Stomach (tissue), 9 donors: Measurements from ENCODE around the gene ZNF80. TPM values are rescaled to one million over a fixed set of nuclear protein-coding genes. Genes with fewer than 3 reads are reported as not detected.

Source experiments
- DNase-seq, 2 donors: peaks; one replicate each; pipeline versions ENCODE4 v3.0.0 to v3.0.0-alpha.2; 2013 to 2019
- H3K27ac ChIP-seq, 5 donors: fragments of 200-600 bp in 4 of 5; sonication (generic) in 4 of 5; one replicate each; pipeline ENCODE4 v1.5.1; 2013 to 2019; ENCODE audit warnings: mild to moderate bottlenecking in 1 of 5, moderate library complexity in 1 of 5
- H3K27me3 ChIP-seq, 3 donors: fragments of 200-600 bp; sonication (generic); one replicate each; pipeline ENCODE4 v1.5.1; 2017 to 2019; ENCODE audit warnings: mixed run types in 1 of 3
- H3K36me3 ChIP-seq, 4 donors: fragments of 200-600 bp; sonication (generic); 1 replicate in 3 of 4; 2 replicates in 1 of 4; pipeline ENCODE4 v1.5.1; 2016 to 2019
- H3K4me1 ChIP-seq, 4 donors: fragments of 200-600 bp; sonication (generic); one replicate each; pipeline ENCODE4 v1.5.1; 2016 to 2019
- H3K4me3 ChIP-seq, 4 donors: fragments of 200-600 bp; sonication (generic) in 3 of 4; one replicate each; pipeline ENCODE4 v1.5.1; 2016 to 2019; ENCODE audit warnings: mild to moderate bottlenecking in 1 of 4
- H3K9me3 ChIP-seq, 4 donors: fragments of 200-600 bp; sonication (generic); one replicate each; pipeline ENCODE4 v1.5.1; 2016 to 2019
- EP300 ChIP-seq: sonication (generic); formaldehyde crosslinking; IDR thresholded peaks from one replicate; pipeline ENCODE4 v1.6.1; 2017; ENCODE audit warnings: antibody characterized with exemption
- POLR2A ChIP-seq, 4 donors: fragments of 450-650 bp; IDR thresholded peaks; one replicate each; pipeline ENCODE4 v1.6.1; 2016; ENCODE audit warnings: antibody characterized with exemption in 4 of 4, control low read depth in 2 of 4, mild to moderate bottlenecking in 1 of 4, moderate library complexity in 1 of 4
- POLR2AphosphoS5 ChIP-seq, 3 donors: sonication (generic); formaldehyde crosslinking; IDR thresholded peaks; one replicate each; pipeline ENCODE4 v1.6.1; 2016; ENCODE audit warnings: antibody characterized with exemption in 3 of 3
- WGBS, 5 donors: extraction: QIAGEN DNeasy Blood & Tissue Kit in 3 of 5; methylation state at CpG; one replicate each; pipeline versions ENCODE4 v1.1.5 to v1.1.7; 2013 to 2018; 5-methylcytosine and 5-hydroxymethylcytosine counted together
- intact Hi-C: fragments of 100-400 bp; cut with DNase I; formaldehyde crosslinking; loops from one replicate; pipeline ENCODE4 v1.15.1; 2023; ENCODE audit warnings: low total_unique reads
- polyA plus RNA-seq, 3 donors: library from polyadenylated mRNA; stranded (reverse); fragments of 200-250 nt; gene quantifications; one replicate each; pipeline ENCODE4 v1.2.3, GENCODE V29; 2013
- total RNA-seq, 5 donors: library from RNA; depleted of rRNA; stranded (reverse); fragments of >200 nt; gene quantifications; one replicate each; pipeline versions ENCODE4 v1.1.0 to v1.2.3, GENCODE V29; 2014 to 2016
- TF ChIP-seq, protein P1 (sequence below), 7 experiments: fragments of 450-650 bp in 4 of 7; fragments of 200-600 bp in 3 of 7; sonication (generic) in 3 of 7; IDR thresholded peaks; one replicate each; pipeline ENCODE4 v1.5.1; 2016 to 2019; ENCODE audit warnings: antibody characterized with exemption in 7 of 7, control low read depth in 2 of 7, mild to moderate bottlenecking in 1 of 7
- donor health status: healthy with polysubstance abuse.
- donor health status: Bipolar disorder and iron deficiency.
- donor health status: healthy.

Gene ZNF80
- total and polyA plus RNA-seq, 8 donors, result 0.92 TPM; not detected in 7

DNA sequence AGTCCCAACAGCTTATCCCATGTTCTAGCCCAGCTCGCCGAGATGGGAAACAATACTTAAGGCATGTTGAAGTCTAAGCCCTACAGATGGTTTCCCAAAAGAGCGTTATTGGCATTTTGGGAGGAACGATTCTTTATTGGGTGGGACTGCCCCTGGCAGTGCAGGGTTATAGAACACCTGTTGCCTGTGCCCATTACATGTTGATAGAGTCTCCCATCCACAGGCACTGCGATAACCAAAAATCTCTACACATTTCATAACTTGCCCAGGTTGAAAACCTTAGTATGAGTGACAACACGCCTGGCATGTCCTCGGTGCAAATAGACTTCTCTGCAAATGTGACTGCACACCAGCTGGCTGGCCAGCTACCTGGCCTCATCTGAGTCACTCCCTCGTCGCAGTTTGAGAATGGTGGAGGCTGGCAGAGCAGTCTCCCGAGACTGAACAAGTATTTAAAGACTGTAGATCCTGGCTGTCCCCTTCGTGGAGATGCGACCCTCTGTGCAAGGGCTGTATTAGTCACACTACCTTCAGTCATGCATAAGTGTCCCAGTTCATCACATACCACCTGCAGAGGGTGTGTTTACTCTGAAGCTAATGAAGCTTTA is 18.7 kb downstream of the ZNF80 start:
- H3K27me3 ChIP-seq, result no peaks in the 10 kb centered on the region
- intact Hi-C loops, result no loop called here
- no peak overlapping the region for H3K4me3 ChIP-seq
- H3K36me3 ChIP-seq, result no peaks in the 10 kb centered on the region
- H3K27ac ChIP-seq, result no peak overlapping the region
- DNase-seq, result no peak
- H3K9me3 ChIP-seq, result no peaks in the 10 kb centered on the region
- peaks cover 0 to 5% (median 1%) of the 10 kb centered on the region in 4 donors for H3K4me1 ChIP-seq
- WGBS, 5 donors, result 81 to 87% (median 85%) methylated on average over 10 to 12 of the region's 12 CpGs
- TF ChIP-seq, protein P1, sequence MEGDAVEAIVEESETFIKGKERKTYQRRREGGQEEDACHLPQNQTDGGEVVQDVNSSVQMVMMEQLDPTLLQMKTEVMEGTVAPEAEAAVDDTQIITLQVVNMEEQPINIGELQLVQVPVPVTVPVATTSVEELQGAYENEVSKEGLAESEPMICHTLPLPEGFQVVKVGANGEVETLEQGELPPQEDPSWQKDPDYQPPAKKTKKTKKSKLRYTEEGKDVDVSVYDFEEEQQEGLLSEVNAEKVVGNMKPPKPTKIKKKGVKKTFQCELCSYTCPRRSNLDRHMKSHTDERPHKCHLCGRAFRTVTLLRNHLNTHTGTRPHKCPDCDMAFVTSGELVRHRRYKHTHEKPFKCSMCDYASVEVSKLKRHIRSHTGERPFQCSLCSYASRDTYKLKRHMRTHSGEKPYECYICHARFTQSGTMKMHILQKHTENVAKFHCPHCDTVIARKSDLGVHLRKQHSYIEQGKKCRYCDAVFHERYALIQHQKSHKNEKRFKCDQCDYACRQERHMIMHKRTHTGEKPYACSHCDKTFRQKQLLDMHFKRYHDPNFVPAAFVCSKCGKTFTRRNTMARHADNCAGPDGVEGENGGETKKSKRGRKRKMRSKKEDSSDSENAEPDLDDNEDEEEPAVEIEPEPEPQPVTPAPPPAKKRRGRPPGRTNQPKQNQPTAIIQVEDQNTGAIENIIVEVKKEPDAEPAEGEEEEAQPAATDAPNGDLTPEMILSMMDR (IDR thresholded peaks at IDR 0.05), result no peak
- TF ChIP-seq POLR2AphosphoS5 (IDR thresholded peaks at IDR 0.05), result no peak

DNA sequence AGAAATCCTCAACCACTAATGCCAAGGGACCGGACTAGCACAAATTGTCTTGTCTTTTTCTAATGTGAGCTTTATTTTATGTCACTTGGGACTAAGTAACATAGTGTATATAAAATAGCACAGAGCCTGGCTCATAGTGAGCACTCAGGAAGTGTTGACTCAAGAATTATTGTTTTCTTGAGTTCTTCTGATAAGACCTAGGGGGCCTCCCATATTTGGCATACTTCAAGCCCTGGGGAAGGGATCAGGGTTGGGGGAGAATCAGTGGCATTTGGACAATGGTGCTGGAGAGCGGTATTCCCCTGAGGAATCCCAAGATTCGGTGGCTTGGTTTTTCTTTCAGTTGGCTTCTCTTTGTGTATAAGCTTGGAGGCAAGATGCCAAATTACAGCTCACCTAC is 19.4 kb downstream of the ZNF80 start:
- Histone ChIP-seq H3K4me1 (peaks cover 0 to 10% (median 4%) of the 10 kb centered on the region in 4 donors), H3K4me3 (no peak overlapping the region), H3K9me3 (no peaks in the 10 kb centered on the region), H3K27me3 (no peaks in the 10 kb centered on the region), H3K27ac (no peak overlapping the region), H3K36me3 (no peaks in the 10 kb centered on the region)
- 84 to 93% (median 86%) methylated on average over 3 of the region's 3 CpGs for WGBS, 5 donors
- no peak for TF ChIP-seq POLR2A (IDR thresholded peaks at IDR 0.05)
- TF ChIP-seq, protein P1 (IDR thresholded peaks at IDR 0.05), result no peak
- TF ChIP-seq EP300, result no peak
- TF ChIP-seq POLR2AphosphoS5 (IDR thresholded peaks at IDR 0.05), result no peak
- DNase-seq, result no peak
- intact Hi-C loops, result no loop called here

DNA sequence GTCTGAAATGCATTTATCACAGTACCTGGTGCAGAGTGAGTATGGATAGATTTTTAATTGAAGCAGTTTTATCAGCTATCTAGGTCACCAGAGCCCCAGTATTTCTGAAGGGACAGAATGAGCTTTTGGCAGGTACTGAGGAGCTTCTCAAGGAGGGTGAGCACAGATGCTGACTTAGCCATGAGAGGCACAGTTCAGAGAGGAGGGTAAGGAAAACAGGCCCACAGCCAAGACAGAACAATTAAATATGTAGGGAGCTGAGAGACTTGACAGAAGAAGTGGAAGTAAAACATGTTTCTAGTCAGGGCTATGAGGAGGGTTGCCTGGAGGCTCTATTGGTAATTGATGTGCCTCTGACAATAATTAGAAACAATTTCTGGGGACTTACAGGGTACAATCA is 20.1 kb downstream of the ZNF80 start:
- Histone ChIP-seq H3K27ac (no peak overlapping the region), H3K9me3 (no peaks in the 10 kb centered on the region), H3K36me3 (no peaks in the 10 kb centered on the region), H3K4me1 (peaks cover 0 to 10% (median 5%) of the 10 kb centered on the region in 4 donors), H3K27me3 (no peaks in the 10 kb centered on the region), H3K4me3 (no peak overlapping the region)
- TF ChIP-seq POLR2A (IDR thresholded peaks at IDR 0.05) (no peak), EP300 (no peak), POLR2AphosphoS5 (IDR thresholded peaks at IDR 0.05) (no peak)
- TF ChIP-seq, protein P1 (IDR thresholded peaks at IDR 0.05), result no peak
- DNase-seq, result no peak
- intact Hi-C loops, result no loop called here

DNA sequence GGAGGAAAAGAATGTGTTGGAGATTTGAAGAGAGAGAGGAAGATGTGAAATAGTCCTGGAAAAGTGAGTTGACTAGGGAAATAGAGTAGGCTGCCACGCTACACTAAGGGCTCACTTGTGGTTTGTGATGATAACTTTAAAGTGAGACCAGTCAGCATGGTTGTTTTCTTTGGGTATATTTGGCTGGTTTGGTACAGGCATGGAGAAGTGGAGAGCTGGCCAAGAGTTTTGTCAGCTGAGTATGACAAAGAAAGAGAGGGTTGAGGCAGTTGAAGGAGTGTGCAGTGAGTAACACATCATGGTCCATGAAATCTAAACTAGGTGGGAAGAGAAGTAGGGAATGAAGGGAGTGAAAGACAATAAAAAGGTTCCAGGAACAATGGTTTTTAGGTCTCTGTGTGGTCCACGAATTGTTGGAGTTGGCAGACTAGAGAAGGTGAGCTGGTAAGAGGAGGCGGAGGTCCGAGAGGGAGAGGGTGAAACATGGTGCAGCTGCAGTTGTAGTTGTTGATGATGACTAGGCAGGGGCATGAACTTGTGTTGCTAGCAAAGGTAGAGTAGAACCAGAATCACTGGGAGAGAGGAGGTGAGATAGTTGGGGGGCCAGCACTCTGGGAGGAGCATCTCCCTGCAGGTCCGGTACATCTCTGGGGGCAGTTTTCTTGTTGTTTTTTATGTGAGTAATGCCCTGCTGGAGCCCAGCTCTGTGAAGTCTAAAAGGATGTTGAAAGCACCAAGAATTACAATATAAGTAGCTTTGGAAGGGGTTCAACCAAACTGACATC is 21.0 kb downstream of the ZNF80 start:
- WGBS, 5 donors, result 81 to 90% (median 86%) methylated on average over 5 of the region's 5 CpGs
- no peaks in the 10 kb centered on the region for H3K36me3 ChIP-seq
- H3K27ac ChIP-seq, result no peak overlapping the region
- no peak overlapping the region for H3K4me3 ChIP-seq
- H3K9me3 ChIP-seq, result no peaks in the 10 kb centered on the region
- peaks cover 0 to 10% (median 5%) of the 10 kb centered on the region in 4 donors for H3K4me1 ChIP-seq
- no peaks in the 10 kb centered on the region for H3K27me3 ChIP-seq
- DNase-seq, result no peak
- TF ChIP-seq POLR2AphosphoS5 (IDR thresholded peaks at IDR 0.05), result no peak
- no peak for TF ChIP-seq EP300
- no peak for TF ChIP-seq POLR2A (IDR thresholded peaks at IDR 0.05)
- TF ChIP-seq, protein P1 (IDR thresholded peaks at IDR 0.05), result no peak
- intact Hi-C loops, result no loop called here
